H1 (cell line): ENCODE results near the gene LRP5. TPM values are rescaled to one million over a fixed set of nuclear protein-coding genes. Genes with fewer than 3 reads are reported as not detected.

Experiments
- BCL11A ChIP-seq, 2 experiments: IDR thresholded peaks; one replicate each; pipeline ENCODE4 v1.6.1; 2011; ENCODE audit warnings: low read depth in 2 of 2, low read length in 2 of 2, mild to moderate bottlenecking in 2 of 2
- CBX8 ChIP-seq: fragments of 300-800, 300-1000 bp; sonication (generic); IDR thresholded peaks from 2 replicates; pipeline ENCODE4 v1.7.1; 2016; ENCODE audit warnings: low read depth, low read length, borderline replicate concordance
- CHD2 ChIP-seq: IDR thresholded peaks from 2 replicates; pipeline ENCODE4 v1.6.1; 2012; ENCODE audit warnings: low read length, improper control_type of control experiment
- CREB1 ChIP-seq: IDR thresholded peaks from 2 replicates; pipeline ENCODE4 v1.6.1; 2012; ENCODE audit warnings: inconsistent platforms
- EGR1 ChIP-seq: IDR thresholded peaks from 2 replicates; pipeline ENCODE4 v1.6.1; 2011; ENCODE audit warnings: low read depth, low read length, borderline replicate concordance
- GABPA ChIP-seq: IDR thresholded peaks from 2 replicates; pipeline ENCODE4 v1.6.1; 2011; ENCODE audit warnings: mild to moderate bottlenecking, low read length, moderate library complexity, borderline replicate concordance; ENCODE audit not compliant: insufficient read depth
- JUND ChIP-seq: IDR thresholded peaks from 2 replicates; pipeline ENCODE4 v1.6.1; 2011; ENCODE audit warnings: mild to moderate bottlenecking, improper control_type of control experiment, low read length
- KDM4A ChIP-seq: IDR thresholded peaks from one replicate; pipeline ENCODE4 v1.7.1; 2012; ENCODE audit warnings: low read depth, mild to moderate bottlenecking, moderate library complexity, low read length, inconsistent platforms; ENCODE audit not compliant: severe bottlenecking
- MAFK ChIP-seq: IDR thresholded peaks from 2 replicates; pipeline ENCODE4 v1.6.1; 2012; ENCODE audit warnings: low read depth, mild to moderate bottlenecking, improper control_type of control experiment, low read length
- NRF1 ChIP-seq: IDR thresholded peaks from 2 replicates; pipeline ENCODE4 v1.6.1; 2011; ENCODE audit warnings: mild to moderate bottlenecking, low read depth, low read length, improper control_type of control experiment
- PHF8 ChIP-seq: fragments of 200-600 bp; sonication (generic); conservative IDR thresholded peaks from 2 replicates; pipeline ENCODE4 v1.7.1; 2012; ENCODE audit warnings: low read depth, mild to moderate bottlenecking, inconsistent platforms, low read length, moderate library complexity
- POLR2A ChIP-seq, 2 experiments: IDR thresholded peaks; 1 replicate in 1 of 2; 2 replicates in 1 of 2; pipeline ENCODE4 v1.6.1; 2011; ENCODE audit warnings: low read depth in 2 of 2, low read length in 2 of 2, mild to moderate bottlenecking in 2 of 2; ENCODE audit errors: control extremely low read depth in 1 of 2
- POLR2AphosphoS5 ChIP-seq: IDR thresholded peaks from 2 replicates; pipeline ENCODE4 v1.6.1; 2011; ENCODE audit warnings: low read depth, low read length
- RBBP5 ChIP-seq: IDR thresholded peaks from 2 replicates; pipeline ENCODE4 v1.7.1; 2012; ENCODE audit warnings: low read depth, mild to moderate bottlenecking, inconsistent platforms, low read length, moderate library complexity, borderline replicate concordance
- RFX5 ChIP-seq: IDR thresholded peaks from 2 replicates; pipeline ENCODE4 v1.6.1; 2011; ENCODE audit warnings: low read depth, low read length, improper control_type of control experiment, borderline replicate concordance
- RNF2 ChIP-seq: fragments of 200-900, 300-1000 bp; sonication (generic); IDR thresholded peaks from 2 replicates; pipeline ENCODE4 v1.7.1; 2016; ENCODE audit warnings: borderline replicate concordance, low read depth, mild to moderate bottlenecking, antibody characterized with exemption, low read length; ENCODE audit not compliant: poor library complexity, severe bottlenecking; ENCODE audit errors: missing control alignments
- RXRA ChIP-seq: IDR thresholded peaks from 2 replicates; pipeline ENCODE4 v1.6.1; 2011; ENCODE audit warnings: low read depth, mild to moderate bottlenecking, low read length, moderate library complexity; ENCODE audit not compliant: insufficient read depth
- SP2 ChIP-seq: IDR thresholded peaks from 2 replicates; pipeline ENCODE4 v1.6.1; 2012; ENCODE audit warnings: mild to moderate bottlenecking, low read length, inconsistent platforms
- SP4 ChIP-seq: IDR thresholded peaks from 2 replicates; pipeline ENCODE4 v1.6.1; 2012; ENCODE audit warnings: low read length, inconsistent platforms
- TAF1 ChIP-seq: IDR thresholded peaks from 2 replicates; pipeline ENCODE4 v1.6.1; 2011; ENCODE audit warnings: mild to moderate bottlenecking, low read depth, low read length
- TBP ChIP-seq: IDR thresholded peaks from 2 replicates; pipeline ENCODE4 v1.6.1; 2011; ENCODE audit warnings: low read depth, low read length, improper control_type of control experiment
- TCF12 ChIP-seq: IDR thresholded peaks from 2 replicates; pipeline ENCODE4 v1.6.1; 2011; ENCODE audit warnings: low read depth, mild to moderate bottlenecking, low read length
- YY1 ChIP-seq: IDR thresholded peaks from 2 replicates; pipeline ENCODE4 v1.6.1; 2011; ENCODE audit warnings: low read depth, mild to moderate bottlenecking, low read length
- ZNF274 ChIP-seq: IDR thresholded peaks from 2 replicates; pipeline ENCODE4 v1.7.0; 2012; ENCODE audit warnings: low read length, borderline replicate concordance; ENCODE audit errors: extremely low read depth
- polyA plus RNA-seq, 7 experiments: library from polyadenylated mRNA; depleted of rRNA in 3 of 7; stranded (reverse) in 5 of 7; unstranded in 2 of 7; fragments of >200 nt in 5 of 7; fragments of 200-250 nt in 2 of 7; gene quantifications; 1 replicate in 5 of 7; 2 replicates in 1 of 7; 4 replicates in 1 of 7; pipeline versions ENCODE4 v1.2.1 to v1.2.3, GENCODE V29; 2011 to 2013; ENCODE audit warnings: missing spikeins in 2 of 7, mixed read lengths in 2 of 7
- total RNA-seq: library from RNA; stranded (reverse); fragmentation: NEBNext Ultra II Directional; extraction: Animal tissue kit (Norgen Biotek cat#: 25700); gene quantifications from 2 replicates; pipeline ENCODE4 v1.2.1, GENCODE V29; 2021
- TF ChIP-seq, protein P1 (sequence below): IDR thresholded peaks from 2 replicates; pipeline ENCODE4 v1.6.1; 2012; ENCODE audit warnings: inconsistent platforms

Gene LRP5
- total and polyA plus RNA-seq, 2 of the 8 experiments (the other 6 are each of a cell fraction or from before 2014, with no cell fraction given) = 19.0 to 38.9 TPM

DNA sequence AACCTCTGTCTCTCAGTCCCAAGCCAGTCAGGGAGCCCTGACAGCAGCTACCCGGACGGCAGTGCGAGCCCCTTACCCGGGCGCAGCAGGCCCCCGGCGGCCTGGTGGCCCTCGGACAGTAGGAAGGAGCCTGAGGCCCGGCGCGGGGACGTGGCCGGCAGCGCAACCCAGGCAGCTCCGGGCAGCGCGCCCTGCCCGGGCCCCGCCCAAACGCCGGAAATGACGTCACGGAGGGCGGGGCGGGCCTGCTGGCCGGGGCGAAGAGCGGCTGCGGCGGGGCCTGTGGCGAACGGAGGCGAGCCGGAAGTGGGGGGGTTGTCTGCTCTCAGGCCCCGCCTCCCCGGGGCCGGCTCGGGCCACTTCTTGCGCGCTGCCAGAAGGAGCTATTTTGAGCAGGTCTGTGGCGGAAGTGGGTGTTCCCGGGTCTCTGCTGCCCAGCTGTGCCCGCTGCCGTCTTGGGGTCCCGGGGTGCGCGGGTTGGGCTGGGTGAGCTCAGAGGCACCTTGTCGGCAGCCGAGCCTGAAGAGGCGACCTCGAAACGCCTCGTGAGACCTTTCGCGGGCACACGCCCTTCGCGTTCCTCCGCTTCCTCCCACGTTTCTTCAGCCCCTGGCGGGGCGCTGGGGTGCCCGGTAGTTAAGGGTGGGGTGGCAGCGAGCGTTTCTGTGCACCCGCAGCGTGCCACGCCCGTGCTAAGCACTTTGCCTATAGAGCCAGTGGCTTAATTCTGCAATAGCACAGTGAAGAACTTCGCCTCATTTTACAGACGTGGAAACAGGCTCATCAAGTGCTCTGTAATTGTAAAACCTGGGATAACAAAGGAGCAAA, 40.4 kb upstream of the LRP5 start, which contains the start of gene C11orf24 (continued):
- TF ChIP-seq KDM4A = peak; percentile 77
- TF ChIP-seq ZNF274 = no peak
- peak; percentile 89 for TF ChIP-seq CREB1
- TF ChIP-seq, protein P1, sequence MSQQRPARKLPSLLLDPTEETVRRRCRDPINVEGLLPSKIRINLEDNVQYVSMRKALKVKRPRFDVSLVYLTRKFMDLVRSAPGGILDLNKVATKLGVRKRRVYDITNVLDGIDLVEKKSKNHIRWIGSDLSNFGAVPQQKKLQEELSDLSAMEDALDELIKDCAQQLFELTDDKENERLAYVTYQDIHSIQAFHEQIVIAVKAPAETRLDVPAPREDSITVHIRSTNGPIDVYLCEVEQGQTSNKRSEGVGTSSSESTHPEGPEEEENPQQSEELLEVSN = 0 out of 2 replicates have a peak, but pooled peaks have one; percentile 7
- no peak for TF ChIP-seq SP2
- peak; percentile 90 for TF ChIP-seq GABPA
- TF ChIP-seq RXRA = no peak
- TF ChIP-seq RFX5 = no peak
- peak; percentile 89 for TF ChIP-seq TBP
- TF ChIP-seq POLR2AphosphoS5 = peak; percentile 72; the same call in 1 of the 2 replicates
- peak; percentile 80 to 85 for TF ChIP-seq POLR2A (IDR thresholded peaks at IDR 0.05; ENCODE audit: control extremely low read depth in 1 of 2, low read depth in 2 of 2, low read length in 2 of 2)
- peak; percentile 28; the same call in 1 of the 2 replicates for TF ChIP-seq YY1
- TF ChIP-seq NRF1 = no peak
- TF ChIP-seq PHF8 = peak; percentile 77
- TF ChIP-seq CHD2 = no peak
- TF ChIP-seq BCL11A (IDR thresholded peaks at IDR 0.05; ENCODE audit: low read depth in 2 of 2, low read length in 2 of 2) = no peak
- TF ChIP-seq TCF12 = no peak
- peak; percentile 92 for TF ChIP-seq RBBP5
- TF ChIP-seq JUND = peak; percentile 88
- TF ChIP-seq CBX8 = no peak
- TF ChIP-seq EGR1 = peak; percentile 39; the same call in 1 of the 2 replicates
- no peak for TF ChIP-seq RNF2
- no peak for TF ChIP-seq SP4
- peak; percentile 97 for TF ChIP-seq TAF1
- TF ChIP-seq MAFK = no peak
